SK-N-SH treated with all-trans-retinoic acid at 6 μM for 48 hours (cell line): Measurements from ENCODE around the gene CORO7.

Source experiments
- ATAC-seq: fragments of 200-7000 bp; cut with Tn5 transposase; 3 replicates; pipeline ENCODE4 v1.9.1; 2020; ENCODE audit warnings: mild to moderate bottlenecking, moderate library complexity
- BACH2 ChIP-seq: fragments of 250-450 bp; sonication (Bioruptor Pico); IDR thresholded peaks from 2 replicates; pipeline ENCODE4 v1.9.0; 2021; ENCODE audit warnings: mild to moderate bottlenecking, borderline replicate concordance
- ESRRG ChIP-seq: fragments of 250-450 bp; sonication (Bioruptor Pico); IDR thresholded peaks from 2 replicates; pipeline ENCODE4 v1.6.1; 2021; ENCODE audit warnings: mild to moderate bottlenecking
- GLIS3 ChIP-seq: fragments of 250-450 bp; sonication (Bioruptor Pico); IDR thresholded peaks from 2 replicates; pipeline ENCODE4 v1.5.0; 2020; ENCODE audit warnings: mild to moderate bottlenecking, moderate library complexity
- ISL1 ChIP-seq: fragments of 250-450 bp; sonication (Bioruptor Pico); IDR thresholded peaks from 2 replicates; pipeline ENCODE4 v2.1.2; 2022; ENCODE audit warnings: mild to moderate bottlenecking, moderate library complexity
- OSR1 ChIP-seq: fragments of 250-450 bp; sonication (Bioruptor Pico); IDR thresholded peaks from 2 replicates; pipeline ENCODE4 v1.8.0; 2022; ENCODE audit warnings: moderate library complexity, mild to moderate bottlenecking, inconsistent platforms
- POU6F1 ChIP-seq: fragments of 250-450 bp; sonication (Bioruptor Pico); IDR thresholded peaks from 2 replicates; pipeline ENCODE4 v1.8.0; 2021; ENCODE audit warnings: low read depth, mild to moderate bottlenecking, moderate library complexity, borderline replicate concordance
- RARB ChIP-seq: fragments of 250-450 bp; sonication (Bioruptor Pico); IDR thresholded peaks from 2 replicates; pipeline ENCODE4 v1.8.0; 2021; ENCODE audit warnings: mild to moderate bottlenecking, moderate library complexity
- SNAI2 ChIP-seq: fragments of 250-450 bp; sonication (Bioruptor Pico); IDR thresholded peaks from 2 replicates; pipeline ENCODE4 v1.5.0; 2020; ENCODE audit warnings: mild to moderate bottlenecking, moderate library complexity
- TCF4 ChIP-seq: fragments of 250-450 bp; sonication (Bioruptor Pico); IDR thresholded peaks from 2 replicates; pipeline ENCODE4 v1.8.0; 2021; ENCODE audit warnings: mild to moderate bottlenecking, moderate library complexity, borderline replicate concordance
- TSHZ2 ChIP-seq: fragments of 250-450 bp; sonication (Bioruptor Pico); IDR thresholded peaks from 2 replicates; pipeline ENCODE4 v1.5.0; 2020; ENCODE audit warnings: mild to moderate bottlenecking, moderate library complexity
- ZC3H10 ChIP-seq: fragments of 250-450 bp; sonication (Bioruptor Pico); IDR thresholded peaks from 2 replicates; pipeline ENCODE4 v1.5.1; 2021; ENCODE audit warnings: mild to moderate bottlenecking, moderate library complexity
- ZFP3 ChIP-seq: fragments of 250-450 bp; sonication (Bioruptor Pico); IDR thresholded peaks from 2 replicates; pipeline ENCODE4 v1.5.0; 2020; ENCODE audit warnings: mild to moderate bottlenecking, moderate library complexity
- ZFP30 ChIP-seq: fragments of 450-650 bp; formaldehyde crosslinking; IDR thresholded peaks from 2 replicates; pipeline ENCODE4 v1.5.0; 2022; ENCODE audit warnings: mild to moderate bottlenecking, moderate library complexity
- ZNF565 ChIP-seq: fragments of 450-650 bp; formaldehyde crosslinking; conservative IDR thresholded peaks from 2 replicates; pipeline ENCODE4 v1.5.0; 2020; ENCODE audit warnings: low read depth, mild to moderate bottlenecking, moderate library complexity
- ZNF70 ChIP-seq: fragments of 450-650 bp; formaldehyde crosslinking; IDR thresholded peaks from 2 replicates; pipeline ENCODE4 v1.5.0; 2020; ENCODE audit warnings: mild to moderate bottlenecking, moderate library complexity
- ZNF8 ChIP-seq: fragments of 450-650 bp; formaldehyde crosslinking; IDR thresholded peaks from 2 replicates; pipeline ENCODE4 v1.5.0; 2020; ENCODE audit warnings: mild to moderate bottlenecking, moderate library complexity
- TF ChIP-seq, protein P1 (sequence below): fragments of 250-450 bp; sonication (Bioruptor Pico); IDR thresholded peaks from 2 replicates; pipeline ENCODE4 v1.5.1; 2020; ENCODE audit warnings: low read depth, mild to moderate bottlenecking, moderate library complexity
- TF ChIP-seq, protein P2 (sequence below): fragments of 250-450 bp; sonication (Bioruptor Pico); IDR thresholded peaks from 2 replicates; pipeline ENCODE4 v1.8.0; 2020; ENCODE audit warnings: mild to moderate bottlenecking, moderate library complexity, borderline replicate concordance
- TF ChIP-seq, protein P3 (sequence below): fragments of 250-450 bp; sonication (Bioruptor Pico); IDR thresholded peaks from 2 replicates; pipeline ENCODE4 v1.5.1; 2021; ENCODE audit warnings: mild to moderate bottlenecking, moderate library complexity

Gene CORO7

GRCh38 chr16:4411684-4412083 is 4.7 kb downstream of the CORO7 start (continued):
- TF ChIP-seq TSHZ2 (CRISPR knock-in tag) (no peak), ISL1 (CRISPR knock-in tag) (no peak)

- TF ChIP-seq BACH2 (CRISPR knock-in tag), result no peak
- TF ChIP-seq ZNF565 (CRISPR knock-in tag), result no peak
- TF ChIP-seq ZC3H10 (CRISPR knock-in tag), result no peak
- TF ChIP-seq ZFP3 (CRISPR knock-in tag), result no peak
- no peak for TF ChIP-seq ESRRG (CRISPR knock-in tag)
- no peak for TF ChIP-seq ZNF8 (CRISPR knock-in tag)
- TF ChIP-seq, protein P1, sequence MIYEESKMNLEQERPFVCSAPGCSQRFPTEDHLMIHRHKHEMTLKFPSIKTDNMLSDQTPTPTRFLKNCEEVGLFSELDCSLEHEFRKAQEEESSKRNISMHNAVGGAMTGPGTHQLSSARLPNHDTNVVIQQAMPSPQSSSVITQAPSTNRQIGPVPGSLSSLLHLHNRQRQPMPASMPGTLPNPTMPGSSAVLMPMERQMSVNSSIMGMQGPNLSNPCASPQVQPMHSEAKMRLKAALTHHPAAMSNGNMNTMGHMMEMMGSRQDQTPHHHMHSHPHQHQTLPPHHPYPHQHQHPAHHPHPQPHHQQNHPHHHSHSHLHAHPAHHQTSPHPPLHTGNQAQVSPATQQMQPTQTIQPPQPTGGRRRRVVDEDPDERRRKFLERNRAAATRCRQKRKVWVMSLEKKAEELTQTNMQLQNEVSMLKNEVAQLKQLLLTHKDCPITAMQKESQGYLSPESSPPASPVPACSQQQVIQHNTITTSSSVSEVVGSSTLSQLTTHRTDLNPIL (CRISPR knock-in tag), result no peak
- no peak for TF ChIP-seq ISL1 (CRISPR knock-in tag)
- no peak for TF ChIP-seq ZFP30 (CRISPR knock-in tag)
- no peak for TF ChIP-seq TCF4 (CRISPR knock-in tag)
- TF ChIP-seq ZNF70 (CRISPR knock-in tag), result no peak
- no peak for TF ChIP-seq OSR1 (CRISPR knock-in tag)
- TF ChIP-seq SNAI2 (CRISPR knock-in tag), result no peak
- TF ChIP-seq TSHZ2 (CRISPR knock-in tag), result no peak
- no peak for TF ChIP-seq POU6F1
- TF ChIP-seq, protein P2, sequence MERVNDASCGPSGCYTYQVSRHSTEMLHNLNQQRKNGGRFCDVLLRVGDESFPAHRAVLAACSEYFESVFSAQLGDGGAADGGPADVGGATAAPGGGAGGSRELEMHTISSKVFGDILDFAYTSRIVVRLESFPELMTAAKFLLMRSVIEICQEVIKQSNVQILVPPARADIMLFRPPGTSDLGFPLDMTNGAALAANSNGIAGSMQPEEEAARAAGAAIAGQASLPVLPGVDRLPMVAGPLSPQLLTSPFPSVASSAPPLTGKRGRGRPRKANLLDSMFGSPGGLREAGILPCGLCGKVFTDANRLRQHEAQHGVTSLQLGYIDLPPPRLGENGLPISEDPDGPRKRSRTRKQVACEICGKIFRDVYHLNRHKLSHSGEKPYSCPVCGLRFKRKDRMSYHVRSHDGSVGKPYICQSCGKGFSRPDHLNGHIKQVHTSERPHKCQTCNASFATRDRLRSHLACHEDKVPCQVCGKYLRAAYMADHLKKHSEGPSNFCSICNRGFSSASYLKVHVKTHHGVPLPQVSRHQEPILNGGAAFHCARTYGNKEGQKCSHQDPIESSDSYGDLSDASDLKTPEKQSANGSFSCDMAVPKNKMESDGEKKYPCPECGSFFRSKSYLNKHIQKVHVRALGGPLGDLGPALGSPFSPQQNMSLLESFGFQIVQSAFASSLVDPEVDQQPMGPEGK (CRISPR knock-in tag), result no peak
- TF ChIP-seq GLIS3 (CRISPR knock-in tag), result no peak
- TF ChIP-seq, protein P3, sequence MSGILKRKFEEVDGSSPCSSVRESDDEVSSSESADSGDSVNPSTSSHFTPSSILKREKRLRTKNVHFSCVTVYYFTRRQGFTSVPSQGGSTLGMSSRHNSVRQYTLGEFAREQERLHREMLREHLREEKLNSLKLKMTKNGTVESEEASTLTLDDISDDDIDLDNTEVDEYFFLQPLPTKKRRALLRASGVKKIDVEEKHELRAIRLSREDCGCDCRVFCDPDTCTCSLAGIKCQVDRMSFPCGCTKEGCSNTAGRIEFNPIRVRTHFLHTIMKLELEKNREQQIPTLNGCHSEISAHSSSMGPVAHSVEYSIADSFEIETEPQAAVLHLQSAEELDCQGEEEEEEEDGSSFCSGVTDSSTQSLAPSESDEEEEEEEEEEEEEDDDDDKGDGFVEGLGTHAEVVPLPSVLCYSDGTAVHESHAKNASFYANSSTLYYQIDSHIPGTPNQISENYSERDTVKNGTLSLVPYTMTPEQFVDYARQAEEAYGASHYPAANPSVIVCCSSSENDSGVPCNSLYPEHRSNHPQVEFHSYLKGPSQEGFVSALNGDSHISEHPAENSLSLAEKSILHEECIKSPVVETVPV (CRISPR knock-in tag), result no peak
- TF ChIP-seq RARB (CRISPR knock-in tag), result no peak
- no peak for ATAC-seq
Observed at GRCh38 chr16:4410335-4411075, 5.9 kb downstream of the CORO7 start.
